ENCODE data around the gene ARID3B. TPM values are rescaled to one million over a fixed set of nuclear protein-coding genes. Genes with fewer than 3 reads are reported as not detected.

ARID3B gene
- total and polyA plus RNA-seq, 2 experiments from 2014 or later, result 13.2 to 19.8 TPM

- TF ChIP-seq EZH2phosphoT487 (IDR thresholded peaks at IDR 0.05; ENCODE audit: low read depth, severe bottlenecking, unreplicated experiment), result no peak
- no peak for TF ChIP-seq EZH2 (IDR thresholded peaks at IDR 0.05; ENCODE audit: borderline replicate concordance)
- no peak for TF ChIP-seq CTCF (IDR thresholded peaks at IDR 0.05; ENCODE audit: poor library complexity)
- no peaks in the 10 kb centered on the region for H3K9me2 ChIP-seq (replicated peaks; ENCODE audit: insufficient read depth)
- WGBS (ENCODE audit: low lambda C conversion rate, missing lambda C conversion rate), result 60% methylated on average over 11 of the region's 11 CpGs
- H4K20me1 ChIP-seq (ENCODE audit: insufficient read depth, poor library complexity, severe bottlenecking), result peaks cover under 1% of the 10 kb centered on the region
- H3K4me2 ChIP-seq, result peak overlapping the region; percentile 59
- peaks cover 49% of the 10 kb centered on the region for H3K79me2 ChIP-seq
- H3K4me3 ChIP-seq, result no peak overlapping the region
- H2AFZ ChIP-seq, result no peak overlapping the region
- H3K9me3 ChIP-seq (ENCODE audit: low read depth), result no peaks in the 10 kb centered on the region
- H3K27me3 ChIP-seq, result no peaks in the 10 kb centered on the region
- peak overlapping the region; percentile 97 for H3K27ac ChIP-seq
- H3K36me3 ChIP-seq (replicated peaks; ENCODE audit: insufficient read depth, low read depth), result no peaks in the 10 kb centered on the region
- peaks cover 37% of the 10 kb centered on the region for H3K4me1 ChIP-seq (ENCODE audit: insufficient read depth)
- DNase-seq (ENCODE audit: low spot score), result peak; percentile 68
Observed at GRCh38 chr15:74642734-74643664, 102.0 kb downstream of the ARID3B start.

GRCh38 chr15:74643665-74644204, 102.7 kb downstream of the ARID3B start:
- Histone ChIP-seq H2AFZ (no peak overlapping the region), H3K27ac (peak overlapping the region; percentile 97), H3K4me1 (ENCODE audit: insufficient read depth) (peaks cover 37% of the 10 kb centered on the region), H4K20me1 (ENCODE audit: insufficient read depth, poor library complexity, severe bottlenecking) (peaks cover 4% of the 10 kb centered on the region), H3K79me2 (peaks cover 56% of the 10 kb centered on the region), H3K36me3 (replicated peaks; ENCODE audit: insufficient read depth, low read depth) (no peaks in the 10 kb centered on the region), H3K27me3 (no peaks in the 10 kb centered on the region), H3K4me3 (no peak overlapping the region), H3K4me2 (peak overlapping the region; percentile 59), H3K9me2 (replicated peaks; ENCODE audit: insufficient read depth) (no peaks in the 10 kb centered on the region), H3K9me3 (ENCODE audit: low read depth) (no peaks in the 10 kb centered on the region)
- DNase-seq (ENCODE audit: low spot score), result no peak
- TF ChIP-seq EZH2 (IDR thresholded peaks at IDR 0.05; ENCODE audit: borderline replicate concordance) (no peak), CTCF (IDR thresholded peaks at IDR 0.05; ENCODE audit: poor library complexity) (no peak), EZH2phosphoT487 (IDR thresholded peaks at IDR 0.05; ENCODE audit: low read depth, severe bottlenecking, unreplicated experiment) (no peak)
- WGBS (ENCODE audit: low lambda C conversion rate, missing lambda C conversion rate), result 82% methylated on average over 2 of the region's 2 CpGs

GRCh38 chr15:74646480-74646879, 105.5 kb downstream of the ARID3B start:
- H3K27ac ChIP-seq, result peak overlapping the region; percentile 25
- no peak overlapping the region for H2AFZ ChIP-seq
- H3K9me3 ChIP-seq (ENCODE audit: low read depth), result no peaks in the 10 kb centered on the region
- H3K9me2 ChIP-seq (replicated peaks; ENCODE audit: insufficient read depth), result no peaks in the 10 kb centered on the region
- peaks cover 4% of the 10 kb centered on the region for H4K20me1 ChIP-seq (ENCODE audit: insufficient read depth, poor library complexity, severe bottlenecking)
- no peak overlapping the region for H3K4me2 ChIP-seq
- peaks cover 29% of the 10 kb centered on the region for H3K4me1 ChIP-seq (ENCODE audit: insufficient read depth)
- DNase-seq (ENCODE audit: low spot score), result no peak
- H3K36me3 ChIP-seq (replicated peaks; ENCODE audit: insufficient read depth, low read depth), result no peaks in the 10 kb centered on the region
- no peaks in the 10 kb centered on the region for H3K27me3 ChIP-seq
- peaks cover 62% of the 10 kb centered on the region for H3K79me2 ChIP-seq
- TF ChIP-seq EZH2phosphoT487 (IDR thresholded peaks at IDR 0.05; ENCODE audit: low read depth, severe bottlenecking, unreplicated experiment) (no peak), CTCF (IDR thresholded peaks at IDR 0.05; ENCODE audit: poor library complexity) (no peak), EZH2 (IDR thresholded peaks at IDR 0.05; ENCODE audit: borderline replicate concordance) (no peak)
- no peak overlapping the region for H3K4me3 ChIP-seq

Other genes starting within 250 kb of the ARID3B start
- gene CYP11A1, start 173.6 kb upstream of the ARID3B start, total RNA-seq, result 0.80 and 2.4 TPM in 2 replicates
- gene CYP11A1, start 173.6 kb upstream of the ARID3B start, polyA plus RNA-seq, result 1.5 and 2.6 TPM in 2 replicates
- gene SEMA7A, start 107.3 kb upstream of the ARID3B start, total RNA-seq, result 9.5 and 12.0 TPM in 2 replicates
- 2.4 and 4.6 TPM in 2 replicates for gene SEMA7A, start 107.3 kb upstream of the ARID3B start, polyA plus RNA-seq
- 39.2 and 54.6 TPM in 2 replicates for gene UBL7, start 80.1 kb upstream of the ARID3B start, total RNA-seq
- 50.9 and 60.2 TPM in 2 replicates for gene UBL7, start 80.1 kb upstream of the ARID3B start, polyA plus RNA-seq
- gene CLK3, start 74.6 kb downstream of the ARID3B start, total RNA-seq, result 71.3 and 94.6 TPM in 2 replicates
- gene CLK3, start 74.6 kb downstream of the ARID3B start, polyA plus RNA-seq, result 69.0 and 91.7 TPM in 2 replicates
- gene EDC3, start 154.8 kb downstream of the ARID3B start, total RNA-seq, result 11.5 and 15.0 TPM in 2 replicates
- gene EDC3, start 154.8 kb downstream of the ARID3B start, polyA plus RNA-seq, result 21.1 and 31.4 TPM in 2 replicates
- gene CYP1A1, start 184.3 kb downstream of the ARID3B start, total RNA-seq, result 17.0 and 23.5 TPM in 2 replicates
- 19.1 and 22.6 TPM in 2 replicates for gene CYP1A1, start 184.3 kb downstream of the ARID3B start, polyA plus RNA-seq
- 0.40 TPM in 1 of 2 replicates, not detected in the other for gene CYP1A2, start 207.6 kb downstream of the ARID3B start, total RNA-seq
- gene CYP1A2, start 207.6 kb downstream of the ARID3B start, polyA plus RNA-seq, result 0.17 TPM in 1 of 2 replicates, not detected in the other
- gene CSK, start 240.9 kb downstream of the ARID3B start, total RNA-seq, result 15.8 and 16.9 TPM in 2 replicates
- 19.1 and 21.8 TPM in 2 replicates for gene CSK, start 240.9 kb downstream of the ARID3B start, polyA plus RNA-seq